Limb (tissue), 2 donors: ENCODE measurements around the gene FMC1.

Source experiments
- DNase-seq, 2 donors: peaks; one replicate each; pipeline ENCODE4 v3.0.0-alpha.2; 2016; ENCODE audit errors: extremely low spot score in 2 of 2

FMC1 gene

GRCh38 chr7:139370943-139371313 lies 29.8 kb downstream of the FMC1 start:
- DNase-seq = no peak

DNA sequence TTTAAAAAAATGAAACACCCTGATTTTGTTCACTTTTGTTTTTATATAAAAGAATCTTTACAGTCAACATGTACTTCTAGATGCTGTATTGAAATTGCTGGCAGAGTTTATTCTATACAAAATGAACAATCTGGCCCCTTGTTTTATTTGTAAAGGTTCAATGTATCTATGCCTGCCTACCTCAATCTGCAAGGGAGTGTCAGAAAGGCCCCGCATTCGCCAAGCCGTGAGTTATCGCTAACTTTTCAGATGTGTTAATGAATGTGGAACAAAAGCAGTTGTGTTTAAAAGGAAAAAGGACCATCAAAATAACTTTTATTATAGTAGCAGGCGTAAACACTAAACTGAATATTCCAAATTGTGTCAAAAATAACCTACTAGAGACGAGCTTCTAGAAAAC lies 33.1 kb downstream of the FMC1 start:
- no peak for DNase-seq

GRCh38 chr7:139382439-139382838 lies 41.3 kb downstream of the FMC1 start:
- no peak for DNase-seq

DNA sequence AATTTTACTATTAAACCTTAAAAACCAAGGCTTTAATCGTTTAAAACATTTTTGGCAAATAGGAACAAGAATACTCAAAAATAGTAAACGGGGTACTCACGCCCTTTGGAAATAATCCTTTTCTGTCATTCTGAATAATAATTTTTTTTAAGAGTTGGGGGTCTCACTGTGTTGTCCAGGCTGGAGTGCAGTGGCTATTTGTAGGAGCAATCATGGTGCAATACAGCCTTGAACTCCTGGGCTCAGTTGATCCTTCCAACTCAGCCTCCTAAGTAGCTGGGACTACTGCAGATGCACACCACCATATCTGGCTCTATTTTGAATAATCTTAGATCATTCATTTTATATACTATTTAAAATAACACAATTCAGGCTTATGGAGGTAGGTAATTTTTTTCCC lies 43.5 kb downstream of the FMC1 start:
- DNase-seq = no peak

GRCh38 chr7:139387594-139387993 lies 46.5 kb downstream of the FMC1 start:
- no peak for DNase-seq

DNA sequence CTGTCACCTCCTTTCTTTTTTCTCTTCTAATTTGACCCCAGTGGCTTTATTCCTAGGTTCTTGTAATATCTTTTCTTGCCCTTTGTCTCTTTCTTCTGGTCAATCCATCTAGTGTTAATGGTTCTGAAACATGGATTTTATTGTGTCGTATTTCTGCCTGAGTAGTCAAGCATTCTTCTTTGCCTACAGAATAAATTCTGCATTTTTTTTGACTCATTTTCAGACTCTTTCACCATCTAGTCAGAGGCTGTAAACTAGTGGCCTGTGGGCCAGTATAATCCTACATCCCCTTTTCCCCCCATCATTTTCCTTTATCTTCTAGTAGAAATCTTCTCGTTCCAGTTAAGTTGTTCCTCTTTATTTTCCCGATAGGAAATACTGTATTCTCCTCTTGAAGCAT lies 48.0 kb downstream of the FMC1 start:
- DNase-seq = no peak

- DNase-seq = no peak
Observed at GRCh38 chr7:139389774-139390173, 48.6 kb downstream of the FMC1 start.

- DNase-seq = no peak
Observed at GRCh38 chr7:139393621-139394211, 52.6 kb downstream of the FMC1 start.

- no peak for DNase-seq
Observed at GRCh38 chr7:139394540-139394939, 53.4 kb downstream of the FMC1 start.
